HepG2 (cell line): ENCODE measurements around the gene WNK2. TPM values are rescaled to one million over a fixed set of nuclear protein-coding genes. Genes with fewer than 3 reads are reported as not detected.

ENCODE experiments used
- AGO1 ChIP-seq: fragments of 200-400 bp; formaldehyde crosslinking; IDR thresholded peaks from 2 replicates; pipeline ENCODE4 v1.6.1; 2017; ENCODE audit warnings: mild to moderate bottlenecking, low read depth, low read length, moderate library complexity; ENCODE audit not compliant: poor library complexity, severe bottlenecking
- FOXA3 ChIP-seq: IDR thresholded peaks from 2 replicates; pipeline ENCODE4 v1.6.1; 2016; ENCODE audit warnings: missing genetic modification reagents, missing compliant biosample characterization
- IRF9 ChIP-seq: sonication (generic); formaldehyde crosslinking; IDR thresholded peaks from 2 replicates; pipeline ENCODE4 v1.8.0; 2022; ENCODE audit warnings: missing genetic modification reagents, mild to moderate bottlenecking, borderline replicate concordance
- MXD3 ChIP-seq: IDR thresholded peaks from 2 replicates; pipeline ENCODE4 v1.6.1; 2016; ENCODE audit warnings: mild to moderate bottlenecking, missing biosample characterization, missing genetic modification reagents
- POLR2AphosphoS2 ChIP-seq: IDR thresholded peaks from 2 replicates; pipeline ENCODE4 v1.6.1; 2011; ENCODE audit warnings: low read depth, low read length, improper control_type of control experiment
- PRMT3 ChIP-seq: sonication (generic); formaldehyde crosslinking; IDR thresholded peaks from 2 replicates; pipeline ENCODE4 v1.8.1; 2022; ENCODE audit warnings: low read depth, mild to moderate bottlenecking, moderate library complexity, missing genetic modification reagents, borderline replicate concordance
- SP5 ChIP-seq: IDR thresholded peaks from 2 replicates; pipeline ENCODE4 v1.6.1; 2016; ENCODE audit warnings: low read depth, borderline replicate concordance
- ZBTB34 ChIP-seq: sonication (generic); formaldehyde crosslinking; IDR thresholded peaks from 2 replicates; pipeline ENCODE4 v1.8.0; 2022; ENCODE audit warnings: mild to moderate bottlenecking, missing genetic modification reagents
- ZNF317 ChIP-seq: sonication (generic); formaldehyde crosslinking; IDR thresholded peaks from 2 replicates; pipeline ENCODE4 v1.5.0; 2020; ENCODE audit warnings: mild to moderate bottlenecking, missing genetic modification reagents
- ZNF564 ChIP-seq: sonication (generic); formaldehyde crosslinking; IDR thresholded peaks from 2 replicates; pipeline ENCODE4 v1.8.1; 2023; ENCODE audit warnings: mild to moderate bottlenecking, missing genetic modification reagents
- ZNF792 ChIP-seq: IDR thresholded peaks from 2 replicates; pipeline ENCODE4 v1.6.1; 2016
- polyA plus RNA-seq, 8 experiments: library from polyadenylated mRNA; depleted of rRNA in 3 of 8; stranded (reverse) in 7 of 8; unstranded in 1 of 8; fragments of >200 nt; fragmentation: Illumina TruSeq in 4 of 8; extraction: Trizol in 4 of 8; gene quantifications; 2 replicates each; pipeline versions ENCODE4 v1.2.1 to v1.2.3, GENCODE V29; 2011 to 2016; ENCODE audit warnings: low read depth in 4 of 8, missing spikeins in 1 of 8, mixed read lengths in 1 of 8; ENCODE audit not compliant: insufficient read depth in 1 of 8
- total RNA-seq, 5 experiments: library from RNA; depleted of rRNA; stranded (reverse); fragments of >200 nt; fragmentation: Illumina TruSeq; extraction: Trizol; gene quantifications; 2 replicates each; pipeline ENCODE4 v1.2.3, GENCODE V29; 2016; ENCODE audit warnings: low read depth in 1 of 5
- TF ChIP-seq, protein P1 (sequence below): sonication (generic); formaldehyde crosslinking; IDR thresholded peaks from 2 replicates; pipeline ENCODE4 v1.8.0; 2022; ENCODE audit warnings: mild to moderate bottlenecking, missing genetic modification reagents, moderate library complexity
- TF ChIP-seq, protein P2 (sequence below): sonication (generic); formaldehyde crosslinking; IDR thresholded peaks from 2 replicates; pipeline ENCODE4 v1.5.1; 2020; ENCODE audit warnings: mild to moderate bottlenecking, missing genetic modification reagents, moderate library complexity
- TF ChIP-seq, protein P3 (sequence below): sonication (generic); formaldehyde crosslinking; IDR thresholded peaks from 2 replicates; pipeline ENCODE4 v1.5.0; 2020; ENCODE audit warnings: mild to moderate bottlenecking, missing genetic modification reagents, borderline replicate concordance

The WNK2 gene
- total and polyA plus RNA-seq, 2 of the 13 experiments (the other 11 are each of a cell fraction or from before 2014, with no cell fraction given): 10.5 to 12.0 TPM

DNA sequence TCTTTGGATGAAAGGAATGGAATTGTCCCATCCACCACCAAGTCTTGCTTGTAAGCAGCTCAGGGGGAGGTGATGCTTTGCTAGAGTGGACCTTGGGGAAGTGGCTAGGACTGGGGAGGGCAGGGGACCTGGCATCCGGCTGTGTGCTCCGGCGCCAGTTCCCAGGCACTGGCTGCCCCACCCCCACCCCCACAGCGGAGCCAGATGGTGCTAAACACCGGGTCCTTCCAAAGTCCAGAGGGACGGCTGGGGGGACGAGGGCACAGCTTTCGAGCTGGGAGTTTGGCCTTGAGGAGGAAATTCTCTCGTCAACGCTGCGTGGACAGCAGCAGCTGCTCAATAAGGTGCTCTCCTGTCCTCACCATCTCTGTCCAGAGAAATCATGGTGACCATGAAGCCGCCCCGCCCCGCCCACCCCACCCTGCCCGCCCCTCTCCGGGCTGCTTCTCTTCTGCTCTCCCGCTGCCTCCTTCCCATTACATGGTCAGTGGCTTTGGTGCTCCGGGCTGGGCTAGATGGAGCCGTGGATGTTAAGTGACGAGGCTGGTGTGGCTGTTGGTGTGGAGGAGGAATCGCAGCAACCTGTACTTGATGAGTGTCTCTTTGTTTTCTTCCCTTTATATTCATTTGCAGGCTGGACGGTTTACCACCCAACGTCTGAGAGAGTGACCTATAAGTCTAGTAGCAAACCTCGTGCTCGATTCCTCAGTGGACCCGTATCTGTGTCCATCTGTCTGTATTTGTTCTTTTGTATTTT is 115.7 kb downstream of the WNK2 start (continued):
- TF ChIP-seq ZNF564: peak; percentile 85; the same call in 1 of the 2 replicates
- TF ChIP-seq, protein P1, sequence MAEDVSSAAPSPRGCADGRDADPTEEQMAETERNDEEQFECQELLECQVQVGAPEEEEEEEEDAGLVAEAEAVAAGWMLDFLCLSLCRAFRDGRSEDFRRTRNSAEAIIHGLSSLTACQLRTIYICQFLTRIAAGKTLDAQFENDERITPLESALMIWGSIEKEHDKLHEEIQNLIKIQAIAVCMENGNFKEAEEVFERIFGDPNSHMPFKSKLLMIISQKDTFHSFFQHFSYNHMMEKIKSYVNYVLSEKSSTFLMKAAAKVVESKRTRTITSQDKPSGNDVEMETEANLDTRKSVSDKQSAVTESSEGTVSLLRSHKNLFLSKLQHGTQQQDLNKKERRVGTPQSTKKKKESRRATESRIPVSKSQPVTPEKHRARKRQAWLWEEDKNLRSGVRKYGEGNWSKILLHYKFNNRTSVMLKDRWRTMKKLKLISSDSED (CRISPR knock-in tag): no peak
- TF ChIP-seq AGO1: no peak
- TF ChIP-seq, protein P2, sequence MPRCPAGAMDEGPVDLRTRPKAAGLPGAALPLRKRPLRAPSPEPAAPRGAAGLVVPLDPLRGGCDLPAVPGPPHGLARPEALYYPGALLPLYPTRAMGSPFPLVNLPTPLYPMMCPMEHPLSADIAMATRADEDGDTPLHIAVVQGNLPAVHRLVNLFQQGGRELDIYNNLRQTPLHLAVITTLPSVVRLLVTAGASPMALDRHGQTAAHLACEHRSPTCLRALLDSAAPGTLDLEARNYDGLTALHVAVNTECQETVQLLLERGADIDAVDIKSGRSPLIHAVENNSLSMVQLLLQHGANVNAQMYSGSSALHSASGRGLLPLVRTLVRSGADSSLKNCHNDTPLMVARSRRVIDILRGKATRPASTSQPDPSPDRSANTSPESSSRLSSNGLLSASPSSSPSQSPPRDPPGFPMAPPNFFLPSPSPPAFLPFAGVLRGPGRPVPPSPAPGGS (CRISPR knock-in tag): no peak
- TF ChIP-seq, protein P3, sequence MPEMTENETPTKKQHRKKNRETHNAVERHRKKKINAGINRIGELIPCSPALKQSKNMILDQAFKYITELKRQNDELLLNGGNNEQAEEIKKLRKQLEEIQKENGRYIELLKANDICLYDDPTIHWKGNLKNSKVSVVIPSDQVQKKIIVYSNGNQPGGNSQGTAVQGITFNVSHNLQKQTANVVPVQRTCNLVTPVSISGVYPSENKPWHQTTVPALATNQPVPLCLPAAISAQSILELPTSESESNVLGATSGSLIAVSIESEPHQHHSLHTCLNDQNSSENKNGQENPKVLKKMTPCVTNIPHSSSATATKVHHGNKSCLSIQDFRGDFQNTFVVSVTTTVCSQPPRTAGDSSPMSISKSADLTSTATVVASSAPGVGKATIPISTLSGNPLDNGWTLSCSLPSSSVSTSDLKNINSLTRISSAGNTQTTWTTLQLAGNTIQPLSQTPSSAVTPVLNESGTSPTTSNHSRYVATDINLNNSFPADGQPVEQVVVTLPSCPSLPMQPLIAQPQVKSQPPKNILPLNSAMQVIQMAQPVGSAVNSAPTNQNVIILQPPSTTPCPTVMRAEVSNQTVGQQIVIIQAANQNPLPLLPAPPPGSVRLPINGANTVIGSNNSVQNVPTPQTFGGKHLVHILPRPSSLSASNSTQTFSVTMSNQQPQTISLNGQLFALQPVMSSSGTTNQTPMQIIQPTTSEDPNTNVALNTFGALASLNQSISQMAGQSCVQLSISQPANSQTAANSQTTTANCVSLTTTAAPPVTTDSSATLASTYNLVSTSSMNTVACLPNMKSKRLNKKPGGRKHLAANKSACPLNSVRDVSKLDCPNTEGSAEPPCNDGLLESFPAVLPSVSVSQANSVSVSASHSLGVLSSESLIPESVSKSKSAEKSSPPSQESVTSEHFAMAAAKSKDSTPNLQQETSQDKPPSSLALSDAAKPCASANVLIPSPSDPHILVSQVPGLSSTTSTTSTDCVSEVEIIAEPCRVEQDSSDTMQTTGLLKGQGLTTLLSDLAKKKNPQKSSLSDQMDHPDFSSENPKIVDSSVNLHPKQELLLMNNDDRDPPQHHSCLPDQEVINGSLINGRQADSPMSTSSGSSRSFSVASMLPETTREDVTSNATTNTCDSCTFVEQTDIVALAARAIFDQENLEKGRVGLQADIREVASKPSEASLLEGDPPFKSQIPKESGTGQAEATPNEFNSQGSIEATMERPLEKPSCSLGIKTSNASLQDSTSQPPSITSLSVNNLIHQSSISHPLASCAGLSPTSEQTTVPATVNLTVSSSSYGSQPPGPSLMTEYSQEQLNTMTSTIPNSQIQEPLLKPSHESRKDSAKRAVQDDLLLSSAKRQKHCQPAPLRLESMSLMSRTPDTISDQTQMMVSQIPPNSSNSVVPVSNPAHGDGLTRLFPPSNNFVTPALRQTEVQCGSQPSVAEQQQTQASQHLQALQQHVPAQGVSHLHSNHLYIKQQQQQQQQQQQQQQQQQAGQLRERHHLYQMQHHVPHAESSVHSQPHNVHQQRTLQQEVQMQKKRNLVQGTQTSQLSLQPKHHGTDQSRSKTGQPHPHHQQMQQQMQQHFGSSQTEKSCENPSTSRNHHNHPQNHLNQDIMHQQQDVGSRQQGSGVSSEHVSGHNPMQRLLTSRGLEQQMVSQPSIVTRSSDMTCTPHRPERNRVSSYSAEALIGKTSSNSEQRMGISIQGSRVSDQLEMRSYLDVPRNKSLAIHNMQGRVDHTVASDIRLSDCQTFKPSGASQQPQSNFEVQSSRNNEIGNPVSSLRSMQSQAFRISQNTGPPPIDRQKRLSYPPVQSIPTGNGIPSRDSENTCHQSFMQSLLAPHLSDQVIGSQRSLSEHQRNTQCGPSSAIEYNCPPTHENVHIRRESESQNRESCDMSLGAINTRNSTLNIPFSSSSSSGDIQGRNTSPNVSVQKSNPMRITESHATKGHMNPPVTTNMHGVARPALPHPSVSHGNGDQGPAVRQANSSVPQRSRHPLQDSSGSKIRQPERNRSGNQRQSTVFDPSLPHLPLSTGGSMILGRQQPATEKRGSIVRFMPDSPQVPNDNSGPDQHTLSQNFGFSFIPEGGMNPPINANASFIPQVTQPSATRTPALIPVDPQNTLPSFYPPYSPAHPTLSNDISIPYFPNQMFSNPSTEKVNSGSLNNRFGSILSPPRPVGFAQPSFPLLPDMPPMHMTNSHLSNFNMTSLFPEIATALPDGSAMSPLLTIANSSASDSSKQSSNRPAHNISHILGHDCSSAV: no peak
- no peak; the same call in 1 of the 2 replicates for TF ChIP-seq IRF9 (CRISPR knock-in tag)
- 0 out of 2 replicates have a peak, but pooled peaks have one; percentile 47 for TF ChIP-seq PRMT3 (CRISPR knock-in tag)
- TF ChIP-seq POLR2AphosphoS2: no peak
- TF ChIP-seq ZBTB34 (CRISPR knock-in tag): peak; percentile 97
- peak; percentile 80 for TF ChIP-seq SP5 (CRISPR knock-in tag)
- TF ChIP-seq ZNF317 (CRISPR knock-in tag): no peak; the same call in 1 of the 2 replicates
- TF ChIP-seq ZNF792 (CRISPR knock-in tag): peak; percentile 81
- peak; percentile 72 for TF ChIP-seq FOXA3 (CRISPR knock-in tag)
- no peak for TF ChIP-seq MXD3 (CRISPR knock-in tag)
